ENCODE measurements around the gene SPARC.
A peak's percentile ranks its signal among the peaks of the same experiment; 100 is the strongest.
"Not testable (repeated sequence)": the region's sequence is repeated elsewhere in the genome, so short reads cannot be mapped to it uniquely, and the experiment has no call there.

SPARC gene, protein sequence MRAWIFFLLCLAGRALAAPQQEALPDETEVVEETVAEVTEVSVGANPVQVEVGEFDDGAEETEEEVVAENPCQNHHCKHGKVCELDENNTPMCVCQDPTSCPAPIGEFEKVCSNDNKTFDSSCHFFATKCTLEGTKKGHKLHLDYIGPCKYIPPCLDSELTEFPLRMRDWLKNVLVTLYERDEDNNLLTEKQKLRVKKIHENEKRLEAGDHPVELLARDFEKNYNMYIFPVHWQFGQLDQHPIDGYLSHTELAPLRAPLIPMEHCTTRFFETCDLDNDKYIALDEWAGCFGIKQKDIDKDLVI

DNA sequence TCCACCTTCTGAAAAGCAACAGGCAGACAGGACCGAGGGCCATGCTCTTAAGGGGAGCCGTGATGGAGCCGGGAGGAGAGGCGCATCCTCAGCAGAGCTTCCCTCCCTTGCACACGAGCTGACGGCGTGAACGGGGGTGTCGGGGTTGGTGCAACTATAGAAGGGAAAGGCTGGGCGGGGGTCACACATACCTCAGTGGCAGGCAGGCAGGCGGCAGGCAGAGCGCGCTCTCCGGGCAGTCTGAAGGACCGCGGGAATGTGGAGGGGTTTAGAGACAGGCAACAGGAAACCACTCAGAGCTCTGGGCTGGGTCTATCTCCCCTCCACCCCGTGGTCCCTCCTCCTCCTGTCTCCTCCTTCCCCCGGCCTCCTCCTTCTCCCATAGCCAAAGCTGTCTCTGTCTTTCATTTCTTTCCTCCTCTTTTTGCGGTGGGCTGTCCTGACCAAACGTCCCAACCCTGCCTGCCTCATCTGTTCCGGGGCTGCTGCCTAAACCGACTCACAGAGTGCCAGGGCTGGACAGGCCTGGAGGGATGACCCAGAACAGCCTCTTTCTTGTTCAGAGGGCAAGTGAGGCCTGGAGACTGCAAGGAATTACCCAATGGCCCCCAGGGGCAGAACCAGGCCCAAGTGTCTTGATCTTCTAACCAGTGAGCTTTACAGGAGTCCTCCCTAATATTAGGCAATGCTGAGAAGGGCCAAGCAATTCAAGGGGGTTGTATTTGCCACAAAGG lies at the start of gene SPARC:
SPARC (minus strand) TSS at position 242 of the 734 bp plus-strand sequence. CDS start 10,727 bp downstream, outside the sequence.
- TF ChIP-seq, protein P1, sequence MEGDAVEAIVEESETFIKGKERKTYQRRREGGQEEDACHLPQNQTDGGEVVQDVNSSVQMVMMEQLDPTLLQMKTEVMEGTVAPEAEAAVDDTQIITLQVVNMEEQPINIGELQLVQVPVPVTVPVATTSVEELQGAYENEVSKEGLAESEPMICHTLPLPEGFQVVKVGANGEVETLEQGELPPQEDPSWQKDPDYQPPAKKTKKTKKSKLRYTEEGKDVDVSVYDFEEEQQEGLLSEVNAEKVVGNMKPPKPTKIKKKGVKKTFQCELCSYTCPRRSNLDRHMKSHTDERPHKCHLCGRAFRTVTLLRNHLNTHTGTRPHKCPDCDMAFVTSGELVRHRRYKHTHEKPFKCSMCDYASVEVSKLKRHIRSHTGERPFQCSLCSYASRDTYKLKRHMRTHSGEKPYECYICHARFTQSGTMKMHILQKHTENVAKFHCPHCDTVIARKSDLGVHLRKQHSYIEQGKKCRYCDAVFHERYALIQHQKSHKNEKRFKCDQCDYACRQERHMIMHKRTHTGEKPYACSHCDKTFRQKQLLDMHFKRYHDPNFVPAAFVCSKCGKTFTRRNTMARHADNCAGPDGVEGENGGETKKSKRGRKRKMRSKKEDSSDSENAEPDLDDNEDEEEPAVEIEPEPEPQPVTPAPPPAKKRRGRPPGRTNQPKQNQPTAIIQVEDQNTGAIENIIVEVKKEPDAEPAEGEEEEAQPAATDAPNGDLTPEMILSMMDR (IDR thresholded peaks at IDR 0.05; ENCODE audit: insufficient read depth, low read depth, low read length, missing control alignments), result no peak
- DNase-seq (ENCODE audit: low read depth), result peak; percentile 63
- H3K4me3 ChIP-seq (ENCODE audit: low read length), result peak within 1 kb of the TSS; percentile 46

DNA sequence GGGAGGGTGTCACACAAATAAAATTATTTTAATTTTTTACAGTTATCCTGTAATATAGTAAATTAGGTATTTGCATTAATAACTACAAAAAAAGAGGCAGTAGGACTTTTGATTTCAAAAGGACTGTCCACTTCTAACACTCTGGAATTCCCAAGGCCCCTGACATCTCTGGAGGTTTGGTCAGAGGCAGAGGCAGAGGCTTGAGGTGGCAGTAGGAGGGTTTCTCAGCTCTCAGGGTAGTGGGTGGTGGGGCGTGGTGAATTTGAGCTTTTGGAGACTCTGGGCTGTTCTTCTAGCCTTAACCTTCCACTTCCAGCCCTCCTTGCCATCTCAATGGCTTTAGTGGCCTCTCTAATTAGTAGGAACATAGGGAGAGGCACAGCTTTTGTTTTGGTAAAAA lies 48.9 kb upstream of the SPARC start:
- H3K4me3 ChIP-seq (ENCODE audit: low read length), result no peak overlapping the region
- no peak for DNase-seq (ENCODE audit: low read depth)
- TF ChIP-seq, protein P1 (IDR thresholded peaks at IDR 0.05; ENCODE audit: insufficient read depth, low read depth, low read length, missing control alignments), result no peak

DNA sequence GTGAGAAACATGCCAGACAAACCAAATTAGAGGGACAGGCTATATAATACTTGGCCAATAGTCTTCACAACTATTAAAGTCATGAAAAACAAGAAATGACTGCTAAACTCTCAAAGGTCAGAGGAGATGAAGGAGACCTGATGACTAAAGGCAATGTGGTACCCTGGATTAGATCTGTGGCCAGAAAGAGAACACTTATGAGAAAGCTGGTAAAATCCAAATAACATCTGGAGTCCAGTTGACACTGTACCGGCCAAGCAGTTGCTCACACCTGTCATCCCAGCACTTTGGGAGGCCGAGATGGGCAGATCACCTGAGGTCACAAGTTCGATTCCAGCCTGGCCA lies 47.3 kb upstream of the SPARC start:
- H3K4me3 ChIP-seq (ENCODE audit: low read length), result no peak overlapping the region
- TF ChIP-seq, protein P1 (IDR thresholded peaks at IDR 0.05; ENCODE audit: insufficient read depth, low read depth, low read length, missing control alignments), result no peak
- no peak for DNase-seq (ENCODE audit: low read depth)

DNA sequence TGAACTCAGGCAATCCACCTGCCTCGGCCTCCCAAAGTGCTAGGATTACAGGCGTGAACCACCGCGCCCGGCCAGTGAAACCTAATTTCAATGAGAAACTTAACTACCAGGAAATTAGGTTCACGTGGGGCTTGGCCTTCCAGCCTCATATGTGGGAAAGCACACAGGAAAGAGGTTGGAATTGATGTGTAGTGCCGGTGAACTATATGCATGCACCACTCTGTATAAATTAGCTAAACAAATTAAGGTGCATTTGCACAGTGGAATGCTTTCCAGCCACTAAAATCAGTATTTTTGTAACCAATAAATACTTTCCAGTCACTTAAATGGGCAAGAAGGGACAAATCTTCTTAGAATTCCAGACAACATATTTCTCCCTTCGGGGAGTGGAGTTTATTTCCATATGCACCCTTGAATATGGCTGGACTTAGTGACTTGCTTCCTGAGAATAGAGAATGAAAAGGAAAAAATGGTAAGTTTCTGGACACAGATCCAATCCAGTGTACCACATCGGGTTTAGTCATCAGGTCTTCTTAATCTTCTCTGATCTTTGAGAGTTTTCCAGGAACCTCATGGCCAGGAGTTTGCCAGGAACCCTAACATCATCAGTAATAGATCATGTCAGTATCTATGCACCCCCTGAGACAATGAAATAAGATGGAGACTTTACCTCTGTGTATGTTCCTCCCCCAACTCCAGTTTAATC lies 46.8 kb upstream of the SPARC start:
- no peak overlapping the region for H3K4me3 ChIP-seq (ENCODE audit: low read length)
- TF ChIP-seq, protein P1 (IDR thresholded peaks at IDR 0.05; ENCODE audit: insufficient read depth, low read depth, low read length, missing control alignments), result no peak
- DNase-seq (ENCODE audit: low read depth), result no peak

DNA sequence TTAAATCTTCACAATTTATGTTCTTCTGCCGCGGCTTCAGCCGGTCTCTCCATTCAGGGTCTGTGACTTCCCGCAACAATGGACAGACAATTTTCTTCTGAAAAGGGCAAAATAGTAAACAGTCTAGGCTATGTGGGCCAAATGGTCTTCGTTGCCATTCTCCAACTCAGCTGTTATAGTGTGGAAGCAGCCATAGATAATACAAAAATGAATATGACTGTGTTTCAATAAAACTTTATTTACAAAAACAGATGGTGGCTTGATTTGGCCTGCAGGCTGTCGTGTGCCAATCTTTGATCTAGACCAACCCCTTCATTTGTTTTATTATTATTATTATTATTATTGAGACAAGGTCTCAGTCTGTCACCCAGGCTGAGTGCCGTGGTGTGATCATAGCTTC lies 43.7 kb upstream of the SPARC start:
- no peak overlapping the region for H3K4me3 ChIP-seq (ENCODE audit: low read length)
- TF ChIP-seq, protein P1 (IDR thresholded peaks at IDR 0.05; ENCODE audit: insufficient read depth, low read depth, low read length, missing control alignments), result no peak
- DNase-seq (ENCODE audit: low read depth), result no peak

DNA sequence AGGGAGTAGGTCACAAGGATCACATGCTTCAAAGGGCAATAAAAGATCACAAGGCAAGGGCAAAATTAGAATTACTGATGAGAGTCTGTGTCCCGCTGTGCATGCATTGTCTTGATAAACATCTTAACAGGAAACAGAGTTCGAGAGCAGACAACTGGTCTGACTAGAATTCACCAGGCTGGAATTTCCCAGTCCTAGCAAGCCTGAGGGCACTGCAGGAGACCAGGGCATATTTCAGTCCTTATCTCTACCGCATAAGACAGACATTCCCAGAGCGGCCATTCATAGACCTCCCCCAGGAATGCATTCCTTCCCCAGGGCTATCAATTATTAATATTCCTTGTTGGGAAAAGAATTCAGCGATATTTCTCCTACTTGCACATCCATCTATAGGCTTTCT lies 42.9 kb upstream of the SPARC start:
- peak; percentile 41 for DNase-seq (ENCODE audit: low read depth)
- not testable (repeated sequence) for H3K4me3 ChIP-seq (ENCODE audit: low read length)

DNA sequence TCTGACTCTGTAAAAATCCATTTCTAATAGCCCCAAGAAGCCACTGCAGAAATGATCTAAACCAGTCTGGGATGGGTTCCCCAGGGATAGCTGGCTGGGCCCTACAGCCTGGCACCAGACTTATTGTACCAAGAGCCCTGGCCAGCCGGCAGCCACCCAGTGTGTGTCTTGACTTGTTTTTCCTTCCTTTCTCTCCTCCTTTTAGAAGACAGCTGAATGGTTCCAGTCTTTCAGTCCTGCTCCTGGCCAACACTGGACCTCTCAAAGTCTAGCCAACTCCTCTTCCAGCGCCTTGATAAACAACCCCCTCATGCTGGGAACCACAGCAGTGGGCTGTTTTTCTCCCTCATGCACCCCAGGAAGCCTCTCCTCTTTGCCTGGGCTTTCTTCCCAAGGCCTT lies 37.6 kb upstream of the SPARC start:
- DNase-seq (ENCODE audit: low read depth), result no peak
- TF ChIP-seq, protein P1 (IDR thresholded peaks at IDR 0.05; ENCODE audit: insufficient read depth, low read depth, low read length, missing control alignments), result no peak
- H3K4me3 ChIP-seq (ENCODE audit: low read length), result no peak overlapping the region
